ENCODE measurements around the gene ABLIM1.

DNA sequence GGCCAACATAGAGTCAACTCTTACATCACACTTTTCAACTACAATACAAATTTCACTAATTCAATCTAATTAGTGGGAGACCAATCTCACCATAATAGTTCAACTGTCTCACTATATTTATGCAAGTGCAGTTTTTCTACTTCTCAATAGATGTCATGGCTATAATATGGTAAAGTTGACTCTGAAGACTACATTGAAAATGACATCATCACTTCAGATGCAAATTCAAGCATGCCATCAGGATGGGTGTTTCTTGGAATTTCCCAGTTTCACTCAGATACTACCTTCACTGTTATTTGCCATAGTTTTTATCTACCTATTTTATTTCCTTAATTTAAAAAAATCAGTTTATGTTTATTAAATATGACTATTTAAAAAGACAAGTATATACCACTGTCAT lies 67.1 kb downstream of the ABLIM1 start:
- TF ChIP-seq, protein P1, sequence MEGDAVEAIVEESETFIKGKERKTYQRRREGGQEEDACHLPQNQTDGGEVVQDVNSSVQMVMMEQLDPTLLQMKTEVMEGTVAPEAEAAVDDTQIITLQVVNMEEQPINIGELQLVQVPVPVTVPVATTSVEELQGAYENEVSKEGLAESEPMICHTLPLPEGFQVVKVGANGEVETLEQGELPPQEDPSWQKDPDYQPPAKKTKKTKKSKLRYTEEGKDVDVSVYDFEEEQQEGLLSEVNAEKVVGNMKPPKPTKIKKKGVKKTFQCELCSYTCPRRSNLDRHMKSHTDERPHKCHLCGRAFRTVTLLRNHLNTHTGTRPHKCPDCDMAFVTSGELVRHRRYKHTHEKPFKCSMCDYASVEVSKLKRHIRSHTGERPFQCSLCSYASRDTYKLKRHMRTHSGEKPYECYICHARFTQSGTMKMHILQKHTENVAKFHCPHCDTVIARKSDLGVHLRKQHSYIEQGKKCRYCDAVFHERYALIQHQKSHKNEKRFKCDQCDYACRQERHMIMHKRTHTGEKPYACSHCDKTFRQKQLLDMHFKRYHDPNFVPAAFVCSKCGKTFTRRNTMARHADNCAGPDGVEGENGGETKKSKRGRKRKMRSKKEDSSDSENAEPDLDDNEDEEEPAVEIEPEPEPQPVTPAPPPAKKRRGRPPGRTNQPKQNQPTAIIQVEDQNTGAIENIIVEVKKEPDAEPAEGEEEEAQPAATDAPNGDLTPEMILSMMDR (IDR thresholded peaks at IDR 0.05 in 4 of 5, conservative IDR thresholded peaks at IDR 0.05 in 1 of 5), result no peak
- TF ChIP-seq POLR2A (IDR thresholded peaks at IDR 0.05), result no peak
